ENCODE data around the gene UBN1. TPM values are rescaled to one million over a fixed set of nuclear protein-coding genes. Genes with fewer than 3 reads are reported as not detected.

Gene UBN1
- total and polyA plus RNA-seq, 10 of the 15 experiments (the other 5 are each of a cell fraction or from before 2014, with no cell fraction given), result 2.1 to 32.5 (median 13.9) TPM

GRCh38 chr16:4877380-4877685, 30.1 kb downstream of the UBN1 start:
- FAIRE-seq (no peak), DNase-seq (ENCODE audit: low read depth, low spot score) (no peak), ATAC-seq (no peak)
- H3K36me3 ChIP-seq (ENCODE audit: control insufficient read depth in 2 of 2, insufficient read depth in 2 of 2, low read length in 1 of 2), result peaks cover 38 to 46% of the 10 kb centered on the region in 2 experiments
- H3K27me3 ChIP-seq (replicated peaks in 1 of 2; ENCODE audit: control insufficient read depth in 2 of 2, insufficient read depth in 2 of 2, low read length in 1 of 2), result no peaks in the 10 kb centered on the region
- H3K4me3 ChIP-seq, result no peak overlapping the region
- no peak overlapping the region for H3K9ac ChIP-seq (ENCODE audit: control insufficient read depth, insufficient read depth, low read length)
- 100% methylated on average over 14 of the region's 14 CpGs for WGBS (ENCODE audit: insufficient coverage, insufficient replicate concordance, low lambda C conversion rate, missing lambda C conversion rate)
- no peak overlapping the region for H3K27ac ChIP-seq (ENCODE audit: control insufficient read depth, insufficient read depth)
- intact Hi-C loops (cut with micrococcal nuclease; ENCODE audit: unreplicated experiment), result no loop called here
- H3K4me2 ChIP-seq (ENCODE audit: control insufficient read depth, insufficient read depth), result no peak overlapping the region
- no peaks in the 10 kb centered on the region for H3K79me2 ChIP-seq (ENCODE audit: control insufficient read depth, insufficient read depth, low read length)
- RAD21 ChIA-PET (ENCODE audit: unreplicated experiment), result no interaction called here
- in situ Hi-C loops (cut with MboI), result no loop called here
- POLR2A ChIA-PET, result no interaction called here
- no peak overlapping the region for H2AFZ ChIP-seq (ENCODE audit: control insufficient read depth, low read depth, low read length)
- H4K20me1 ChIP-seq (ENCODE audit: control insufficient read depth, insufficient read depth), result no peaks in the 10 kb centered on the region
- CTCF ChIA-PET, result no interaction called here
- no peaks in the 10 kb centered on the region for H3K4me1 ChIP-seq (ENCODE audit: control insufficient read depth, insufficient read depth, low read length)
- no TSS peak for BruUV-seq (replicated peaks)
- no peaks in the 10 kb centered on the region for H3K9me3 ChIP-seq (replicated peaks; ENCODE audit: control insufficient read depth, insufficient read depth, low read length)
- SMC1A ChIA-PET (ENCODE audit: uncharacterized antibody, unreplicated experiment), result no interaction called here
- TF ChIP-seq, protein P1, sequence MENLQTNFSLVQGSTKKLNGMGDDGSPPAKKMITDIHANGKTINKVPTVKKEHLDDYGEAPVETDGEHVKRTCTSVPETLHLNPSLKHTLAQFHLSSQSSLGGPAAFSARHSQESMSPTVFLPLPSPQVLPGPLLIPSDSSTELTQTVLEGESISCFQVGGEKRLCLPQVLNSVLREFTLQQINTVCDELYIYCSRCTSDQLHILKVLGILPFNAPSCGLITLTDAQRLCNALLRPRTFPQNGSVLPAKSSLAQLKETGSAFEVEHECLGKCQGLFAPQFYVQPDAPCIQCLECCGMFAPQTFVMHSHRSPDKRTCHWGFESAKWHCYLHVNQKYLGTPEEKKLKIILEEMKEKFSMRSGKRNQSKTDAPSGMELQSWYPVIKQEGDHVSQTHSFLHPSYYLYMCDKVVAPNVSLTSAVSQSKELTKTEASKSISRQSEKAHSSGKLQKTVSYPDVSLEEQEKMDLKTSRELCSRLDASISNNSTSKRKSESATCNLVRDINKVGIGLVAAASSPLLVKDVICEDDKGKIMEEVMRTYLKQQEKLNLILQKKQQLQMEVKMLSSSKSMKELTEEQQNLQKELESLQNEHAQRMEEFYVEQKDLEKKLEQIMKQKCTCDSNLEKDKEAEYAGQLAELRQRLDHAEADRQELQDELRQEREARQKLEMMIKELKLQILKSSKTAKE (IDR thresholded peaks at IDR 0.05; ENCODE audit: low read depth, poor library complexity, severe bottlenecking), result no peak
- TF ChIP-seq, protein P2, sequence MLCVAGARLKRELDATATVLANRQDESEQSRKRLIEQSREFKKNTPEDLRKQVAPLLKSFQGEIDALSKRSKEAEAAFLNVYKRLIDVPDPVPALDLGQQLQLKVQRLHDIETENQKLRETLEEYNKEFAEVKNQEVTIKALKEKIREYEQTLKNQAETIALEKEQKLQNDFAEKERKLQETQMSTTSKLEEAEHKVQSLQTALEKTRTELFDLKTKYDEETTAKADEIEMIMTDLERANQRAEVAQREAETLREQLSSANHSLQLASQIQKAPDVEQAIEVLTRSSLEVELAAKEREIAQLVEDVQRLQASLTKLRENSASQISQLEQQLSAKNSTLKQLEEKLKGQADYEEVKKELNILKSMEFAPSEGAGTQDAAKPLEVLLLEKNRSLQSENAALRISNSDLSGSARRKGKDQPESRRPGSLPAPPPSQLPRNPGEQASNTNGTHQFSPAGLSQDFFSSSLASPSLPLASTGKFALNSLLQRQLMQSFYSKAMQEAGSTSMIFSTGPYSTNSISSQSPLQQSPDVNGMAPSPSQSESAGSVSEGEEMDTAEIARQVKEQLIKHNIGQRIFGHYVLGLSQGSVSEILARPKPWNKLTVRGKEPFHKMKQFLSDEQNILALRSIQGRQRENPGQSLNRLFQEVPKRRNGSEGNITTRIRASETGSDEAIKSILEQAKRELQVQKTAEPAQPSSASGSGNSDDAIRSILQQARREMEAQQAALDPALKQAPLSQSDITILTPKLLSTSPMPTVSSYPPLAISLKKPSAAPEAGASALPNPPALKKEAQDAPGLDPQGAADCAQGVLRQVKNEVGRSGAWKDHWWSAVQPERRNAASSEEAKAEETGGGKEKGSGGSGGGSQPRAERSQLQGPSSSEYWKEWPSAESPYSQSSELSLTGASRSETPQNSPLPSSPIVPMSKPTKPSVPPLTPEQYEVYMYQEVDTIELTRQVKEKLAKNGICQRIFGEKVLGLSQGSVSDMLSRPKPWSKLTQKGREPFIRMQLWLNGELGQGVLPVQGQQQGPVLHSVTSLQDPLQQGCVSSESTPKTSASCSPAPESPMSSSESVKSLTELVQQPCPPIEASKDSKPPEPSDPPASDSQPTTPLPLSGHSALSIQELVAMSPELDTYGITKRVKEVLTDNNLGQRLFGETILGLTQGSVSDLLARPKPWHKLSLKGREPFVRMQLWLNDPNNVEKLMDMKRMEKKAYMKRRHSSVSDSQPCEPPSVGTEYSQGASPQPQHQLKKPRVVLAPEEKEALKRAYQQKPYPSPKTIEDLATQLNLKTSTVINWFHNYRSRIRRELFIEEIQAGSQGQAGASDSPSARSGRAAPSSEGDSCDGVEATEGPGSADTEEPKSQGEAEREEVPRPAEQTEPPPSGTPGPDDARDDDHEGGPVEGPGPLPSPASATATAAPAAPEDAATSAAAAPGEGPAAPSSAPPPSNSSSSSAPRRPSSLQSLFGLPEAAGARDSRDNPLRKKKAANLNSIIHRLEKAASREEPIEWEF (IDR thresholded peaks at IDR 0.05; ENCODE audit: insufficient replicate concordance, low read depth, low read length), result no peak
- TF ChIP-seq, protein P3, sequence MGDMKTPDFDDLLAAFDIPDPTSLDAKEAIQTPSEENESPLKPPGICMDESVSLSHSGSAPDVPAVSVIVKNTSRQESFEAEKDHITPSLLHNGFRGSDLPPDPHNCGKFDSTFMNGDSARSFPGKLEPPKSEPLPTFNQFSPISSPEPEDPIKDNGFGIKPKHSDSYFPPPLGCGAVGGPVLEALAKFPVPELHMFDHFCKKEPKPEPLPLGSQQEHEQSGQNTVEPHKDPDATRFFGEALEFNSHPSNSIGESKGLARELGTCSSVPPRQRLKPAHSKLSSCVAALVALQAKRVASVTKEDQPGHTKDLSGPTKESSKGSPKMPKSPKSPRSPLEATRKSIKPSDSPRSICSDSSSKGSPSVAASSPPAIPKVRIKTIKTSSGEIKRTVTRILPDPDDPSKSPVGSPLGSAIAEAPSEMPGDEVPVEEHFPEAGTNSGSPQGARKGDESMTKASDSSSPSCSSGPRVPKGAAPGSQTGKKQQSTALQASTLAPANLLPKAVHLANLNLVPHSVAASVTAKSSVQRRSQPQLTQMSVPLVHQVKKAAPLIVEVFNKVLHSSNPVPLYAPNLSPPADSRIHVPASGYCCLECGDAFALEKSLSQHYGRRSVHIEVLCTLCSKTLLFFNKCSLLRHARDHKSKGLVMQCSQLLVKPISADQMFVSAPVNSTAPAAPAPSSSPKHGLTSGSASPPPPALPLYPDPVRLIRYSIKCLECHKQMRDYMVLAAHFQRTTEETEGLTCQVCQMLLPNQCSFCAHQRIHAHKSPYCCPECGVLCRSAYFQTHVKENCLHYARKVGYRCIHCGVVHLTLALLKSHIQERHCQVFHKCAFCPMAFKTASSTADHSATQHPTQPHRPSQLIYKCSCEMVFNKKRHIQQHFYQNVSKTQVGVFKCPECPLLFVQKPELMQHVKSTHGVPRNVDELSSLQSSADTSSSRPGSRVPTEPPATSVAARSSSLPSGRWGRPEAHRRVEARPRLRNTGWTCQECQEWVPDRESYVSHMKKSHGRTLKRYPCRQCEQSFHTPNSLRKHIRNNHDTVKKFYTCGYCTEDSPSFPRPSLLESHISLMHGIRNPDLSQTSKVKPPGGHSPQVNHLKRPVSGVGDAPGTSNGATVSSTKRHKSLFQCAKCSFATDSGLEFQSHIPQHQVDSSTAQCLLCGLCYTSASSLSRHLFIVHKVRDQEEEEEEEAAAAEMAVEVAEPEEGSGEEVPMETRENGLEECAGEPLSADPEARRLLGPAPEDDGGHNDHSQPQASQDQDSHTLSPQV (IDR thresholded peaks at IDR 0.05), result no peak
- TF ChIP-seq IKZF1 (conservative IDR thresholded peaks at IDR 0.05) (no peak), RELA (IDR thresholded peaks at IDR 0.05; ENCODE audit: borderline replicate concordance, partially characterized antibody) (no peak), BRCA1 (IDR thresholded peaks at IDR 0.05; ENCODE audit: low read depth, low read length) (no peak), PBX3 (IDR thresholded peaks at IDR 0.05; ENCODE audit: insufficient replicate concordance, low read depth, low read length) (no peak)
- TF ChIP-seq, protein P4, sequence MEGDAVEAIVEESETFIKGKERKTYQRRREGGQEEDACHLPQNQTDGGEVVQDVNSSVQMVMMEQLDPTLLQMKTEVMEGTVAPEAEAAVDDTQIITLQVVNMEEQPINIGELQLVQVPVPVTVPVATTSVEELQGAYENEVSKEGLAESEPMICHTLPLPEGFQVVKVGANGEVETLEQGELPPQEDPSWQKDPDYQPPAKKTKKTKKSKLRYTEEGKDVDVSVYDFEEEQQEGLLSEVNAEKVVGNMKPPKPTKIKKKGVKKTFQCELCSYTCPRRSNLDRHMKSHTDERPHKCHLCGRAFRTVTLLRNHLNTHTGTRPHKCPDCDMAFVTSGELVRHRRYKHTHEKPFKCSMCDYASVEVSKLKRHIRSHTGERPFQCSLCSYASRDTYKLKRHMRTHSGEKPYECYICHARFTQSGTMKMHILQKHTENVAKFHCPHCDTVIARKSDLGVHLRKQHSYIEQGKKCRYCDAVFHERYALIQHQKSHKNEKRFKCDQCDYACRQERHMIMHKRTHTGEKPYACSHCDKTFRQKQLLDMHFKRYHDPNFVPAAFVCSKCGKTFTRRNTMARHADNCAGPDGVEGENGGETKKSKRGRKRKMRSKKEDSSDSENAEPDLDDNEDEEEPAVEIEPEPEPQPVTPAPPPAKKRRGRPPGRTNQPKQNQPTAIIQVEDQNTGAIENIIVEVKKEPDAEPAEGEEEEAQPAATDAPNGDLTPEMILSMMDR (IDR thresholded peaks at IDR 0.05 in 2 of 3, conservative IDR thresholded peaks at IDR 0.05 in 1 of 3; ENCODE audit: control insufficient read depth in 2 of 3, extremely low read depth in 1 of 3, insufficient read depth in 1 of 3, low read depth in 3 of 3, low read length in 3 of 3), result no peak
